GM19238 (cell line): ENCODE results near the gene CMTM8.
A peak's percentile ranks its signal among the peaks of the same experiment; 100 is the strongest.
"Not testable (repeated sequence)": the region's sequence is repeated elsewhere in the genome, so short reads cannot be mapped to it uniquely, and the experiment has no call there.

Source experiments
- DNase-seq: peaks from one replicate; pipeline ENCODE4 v3.0.0; 2011; ENCODE audit warnings: low spot score; ENCODE audit not compliant: insufficient read length

The CMTM8 gene

GRCh38 chr3:32374788-32375595, 136.5 kb downstream of the CMTM8 start:
- peak; percentile 31 for DNase-seq

DNA sequence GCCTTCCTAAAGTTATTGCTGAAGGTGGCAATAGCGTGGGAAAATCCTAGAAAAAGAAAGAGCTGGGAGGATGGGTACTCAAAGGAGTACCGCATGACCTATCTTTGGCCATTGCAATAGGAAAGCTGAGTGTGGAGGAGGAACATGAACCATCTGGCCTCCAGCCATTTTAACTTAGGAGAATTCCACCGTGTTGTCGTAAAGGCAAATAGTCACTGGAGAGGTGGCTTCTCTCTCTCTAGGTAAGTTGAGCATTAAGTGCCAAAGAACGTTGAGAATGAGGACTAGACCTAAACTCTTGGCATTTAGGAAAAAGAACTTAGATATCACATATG, 137.1 kb downstream of the CMTM8 start:
- DNase-seq = no peak

GRCh38 chr3:32376115-32376514, 137.6 kb downstream of the CMTM8 start:
- no peak for DNase-seq

DNA sequence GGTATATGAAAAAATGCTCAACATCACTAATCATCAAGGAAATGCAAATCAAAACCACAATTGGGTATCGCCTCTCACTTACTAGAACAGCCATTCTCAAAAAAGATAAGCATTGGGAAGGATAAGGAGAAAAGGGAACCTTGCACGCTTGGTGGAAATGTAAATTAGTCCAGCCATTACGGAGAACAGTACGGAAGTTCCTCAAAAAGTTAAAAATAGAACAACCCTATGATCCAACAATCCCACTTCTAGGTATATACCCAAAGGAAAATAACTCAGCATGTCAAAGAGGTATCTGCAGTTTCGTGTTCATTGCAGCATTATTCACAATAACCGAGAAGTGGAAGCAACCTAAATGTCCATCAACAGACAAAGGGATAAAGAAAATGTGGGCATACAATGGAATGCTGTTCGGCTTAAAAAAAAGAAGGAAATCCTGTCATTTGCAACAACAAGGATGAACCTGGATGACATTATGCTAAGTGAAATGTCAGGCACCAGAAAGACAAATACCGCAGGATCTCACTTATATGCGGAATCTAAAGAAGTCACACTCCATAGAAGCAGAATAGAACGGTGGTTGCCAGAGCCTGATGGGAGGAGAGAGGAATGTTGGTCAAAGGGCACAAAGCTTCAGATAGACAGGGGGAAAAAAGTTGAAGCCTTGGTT, 141.5 kb downstream of the CMTM8 start:
- DNase-seq = no peak

- no peak for DNase-seq
Measured at GRCh38 chr3:32381922-32382321, 143.4 kb downstream of the CMTM8 start.

GRCh38 chr3:32383136-32383711, 144.7 kb downstream of the CMTM8 start:
- DNase-seq = no peak

GRCh38 chr3:32384938-32385337, 146.5 kb downstream of the CMTM8 start:
- no peak for DNase-seq

- DNase-seq = no peak
Measured at GRCh38 chr3:32387512-32387911, 149.0 kb downstream of the CMTM8 start.

DNA sequence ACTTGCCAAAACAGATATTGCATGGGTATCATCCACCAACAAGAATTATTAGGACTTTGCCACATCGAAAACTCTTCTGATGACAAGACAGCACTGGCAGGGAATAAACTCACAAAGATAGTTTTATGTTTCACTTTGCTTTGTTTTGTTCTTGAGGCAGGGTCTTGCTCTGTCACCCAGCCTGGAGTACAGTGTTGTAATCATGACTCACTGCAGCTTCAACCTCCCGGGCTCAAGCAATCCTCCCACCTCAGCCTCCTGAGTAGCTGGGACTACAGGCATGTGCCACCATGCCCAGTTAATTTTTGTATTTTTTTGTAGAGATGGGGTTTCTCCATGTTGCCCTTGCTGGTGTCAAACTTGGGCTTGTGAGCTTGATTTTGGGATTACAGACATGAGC, 151.1 kb downstream of the CMTM8 start:
- not testable (repeated sequence) for DNase-seq

DNA sequence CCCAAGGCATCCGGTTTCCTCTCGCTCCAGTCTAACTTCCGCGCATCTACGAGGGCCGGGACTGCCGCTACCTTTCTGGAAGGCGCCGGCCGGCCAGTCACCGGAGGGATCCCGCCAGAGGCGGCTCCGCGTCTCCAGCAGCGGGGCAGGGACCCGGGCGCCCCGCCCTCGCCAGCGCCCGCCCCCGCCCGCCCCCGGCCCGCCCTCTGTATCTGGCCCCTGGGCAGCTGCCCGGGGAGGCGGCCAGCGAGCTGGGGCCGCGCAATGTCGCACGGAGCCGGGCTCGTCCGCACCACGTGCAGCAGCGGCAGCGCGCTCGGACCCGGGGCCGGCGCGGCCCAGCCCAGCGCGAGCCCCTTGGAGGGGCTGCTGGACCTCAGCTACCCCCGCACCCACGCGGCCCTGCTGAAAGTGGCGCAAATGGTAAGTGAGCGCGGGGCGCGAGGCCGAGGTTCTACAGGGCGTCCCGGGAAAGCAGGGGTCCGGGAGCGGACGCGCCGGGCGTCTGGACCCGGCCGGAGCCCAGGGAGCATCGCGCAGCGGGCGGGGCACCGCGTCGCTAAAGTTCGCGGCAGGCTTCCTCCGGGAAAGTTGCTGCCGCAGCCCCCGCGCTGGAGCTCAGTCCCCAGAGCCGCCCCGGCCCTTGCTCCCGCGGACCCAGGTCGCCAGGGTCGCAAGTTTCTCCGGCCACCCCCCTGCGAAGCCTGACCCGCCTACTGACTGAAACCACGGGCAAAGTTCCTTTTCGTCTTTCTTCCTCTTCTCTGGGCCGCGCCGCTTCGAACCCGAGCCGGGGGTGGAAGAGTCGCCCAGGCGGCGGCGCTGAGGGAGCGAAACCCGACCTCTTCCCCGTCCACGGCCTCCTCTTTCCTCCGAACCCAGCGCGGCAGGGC, 153.4 kb downstream of the CMTM8 start, which contains the start of gene CMTM7:
Gene CMTM7, plus strand, starts transcription at position 211 of the 893 bp plus-strand sequence. Its CDS starts 54 bp downstream, at position 265.
- peak; percentile 22 for DNase-seq

DNA sequence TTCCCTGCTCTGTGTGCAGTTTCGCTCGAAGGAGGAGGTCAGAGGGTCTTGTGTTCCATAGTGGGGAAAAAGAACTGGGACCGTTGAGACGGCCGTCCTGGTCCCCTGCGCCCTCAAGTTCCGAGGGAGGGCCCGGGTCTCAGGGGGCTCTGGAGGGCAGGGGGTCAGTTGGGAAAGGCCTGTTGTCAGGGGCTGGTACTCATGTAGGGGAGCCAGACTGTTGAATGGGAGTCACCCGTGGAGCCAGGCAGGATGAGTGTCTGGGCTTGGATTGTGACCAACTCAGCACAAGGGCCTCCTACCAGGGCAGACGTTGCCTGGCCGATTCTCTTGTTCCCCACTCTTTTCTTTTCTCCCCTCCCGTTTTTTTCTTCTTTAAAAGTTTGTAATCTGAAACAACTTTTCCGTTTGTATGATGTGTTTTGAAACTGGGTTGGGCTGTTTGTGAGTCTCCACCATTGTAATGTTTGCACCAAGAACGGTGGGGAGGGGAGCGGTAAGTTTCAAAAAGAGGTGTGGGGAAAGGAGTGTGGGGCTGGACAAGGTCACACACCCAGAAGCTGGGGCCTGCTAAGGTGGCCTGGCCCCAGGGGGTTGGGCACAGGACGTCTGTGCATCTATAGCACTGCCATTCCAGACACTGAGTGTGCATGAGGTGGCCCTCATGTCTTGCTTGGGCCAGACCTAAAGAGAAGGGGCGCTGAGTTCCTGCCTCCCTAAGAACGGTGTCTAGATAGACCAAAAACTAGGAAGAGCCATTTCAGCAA, 154.2 kb downstream of the CMTM8 start:
- no peak for DNase-seq

GRCh38 chr3:32395496-32395895, 157.0 kb downstream of the CMTM8 start:
- no peak for DNase-seq

- no peak for DNase-seq
Measured at GRCh38 chr3:32397941-32398340, 159.5 kb downstream of the CMTM8 start.

DNA sequence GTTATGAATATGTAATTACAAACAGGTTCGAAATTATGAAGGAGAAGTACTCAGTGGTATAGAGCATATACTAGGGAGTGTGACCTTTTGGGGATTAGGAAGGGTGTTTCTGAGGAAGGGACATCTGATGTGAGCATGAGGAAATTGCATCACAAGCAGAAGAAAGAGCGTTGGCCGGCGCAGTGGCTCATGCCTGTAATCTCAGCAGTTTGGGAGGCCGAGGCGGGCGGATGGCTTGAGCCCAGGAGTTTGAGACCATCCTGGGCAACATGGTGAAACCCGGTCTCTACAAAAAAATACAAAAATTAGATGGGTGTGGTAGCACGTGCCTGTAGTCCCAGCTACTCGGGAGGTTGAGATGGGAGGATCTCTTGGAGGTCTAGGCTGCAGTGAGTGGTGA, 160.1 kb downstream of the CMTM8 start:
- DNase-seq = no peak

DNA sequence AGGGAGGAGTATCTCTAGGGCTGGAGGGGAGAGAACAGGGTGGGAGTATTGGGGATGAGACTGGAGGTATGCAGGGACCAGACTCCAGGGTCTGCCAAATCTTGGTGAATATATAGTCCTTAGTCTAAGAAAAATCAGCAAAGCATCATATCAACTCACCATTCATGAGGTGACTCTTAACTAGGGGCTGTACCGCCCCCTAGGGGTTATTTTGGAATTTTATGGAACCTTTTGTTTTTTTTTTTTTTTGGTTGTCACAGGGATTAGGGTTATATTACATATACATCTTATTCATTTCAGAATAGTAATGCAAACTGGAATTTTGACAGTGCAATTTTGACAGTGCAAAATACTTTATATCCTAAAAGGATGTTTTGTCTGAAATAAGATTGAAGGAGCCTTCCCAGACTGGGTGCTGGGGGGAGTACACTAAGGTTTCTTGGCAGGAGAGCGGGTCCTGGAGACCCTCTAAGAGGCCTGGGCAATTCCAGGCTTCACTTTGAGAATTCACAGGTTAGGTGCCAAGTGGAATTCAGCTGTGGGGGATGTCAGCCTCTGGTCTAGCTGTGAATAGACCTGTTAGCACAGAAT, 160.6 kb downstream of the CMTM8 start:
- no peak for DNase-seq

DNA sequence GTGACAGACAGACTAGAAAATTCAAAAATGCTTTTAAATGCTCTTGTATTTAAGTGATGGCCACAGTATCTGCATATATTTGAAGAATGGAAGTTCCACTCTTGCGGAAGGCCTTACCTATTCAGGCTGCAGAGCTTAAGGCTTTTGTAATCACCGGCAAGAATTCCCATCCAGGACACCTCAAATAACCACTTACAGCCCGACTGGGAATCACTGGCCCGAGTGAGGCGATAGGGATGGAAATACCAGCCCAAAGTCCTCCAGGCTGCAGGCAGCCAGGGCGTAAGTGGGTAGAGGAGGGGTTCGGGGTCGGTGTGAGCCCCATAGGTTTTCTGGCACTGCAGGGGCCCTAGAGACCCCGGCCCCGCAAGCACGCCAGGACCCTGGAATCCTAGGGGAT, 162.6 kb downstream of the CMTM8 start:
- DNase-seq = no peak

GRCh38 chr3:32401556-32402081, 163.1 kb downstream of the CMTM8 start:
- DNase-seq = no peak

GRCh38 chr3:32403663-32404062, 165.2 kb downstream of the CMTM8 start:
- no peak for DNase-seq

- no peak for DNase-seq
Measured at GRCh38 chr3:32404714-32405113, 166.2 kb downstream of the CMTM8 start.

GRCh38 chr3:32405155-32405554, 166.7 kb downstream of the CMTM8 start:
- no peak for DNase-seq
